HG02970 (cell line): ENCODE measurements around the gene SPATA20.

Source experiments
- ATAC-seq: cut with Tn5 transposase; IDR thresholded peaks from one replicate; pipeline ENCODE4 v1.9.1; 2021; ENCODE audit warnings: mild to moderate bottlenecking, moderate library complexity, moderate number of reproducible peaks; ENCODE audit not compliant: unreplicated experiment, low FRiP score

Gene SPATA20

DNA sequence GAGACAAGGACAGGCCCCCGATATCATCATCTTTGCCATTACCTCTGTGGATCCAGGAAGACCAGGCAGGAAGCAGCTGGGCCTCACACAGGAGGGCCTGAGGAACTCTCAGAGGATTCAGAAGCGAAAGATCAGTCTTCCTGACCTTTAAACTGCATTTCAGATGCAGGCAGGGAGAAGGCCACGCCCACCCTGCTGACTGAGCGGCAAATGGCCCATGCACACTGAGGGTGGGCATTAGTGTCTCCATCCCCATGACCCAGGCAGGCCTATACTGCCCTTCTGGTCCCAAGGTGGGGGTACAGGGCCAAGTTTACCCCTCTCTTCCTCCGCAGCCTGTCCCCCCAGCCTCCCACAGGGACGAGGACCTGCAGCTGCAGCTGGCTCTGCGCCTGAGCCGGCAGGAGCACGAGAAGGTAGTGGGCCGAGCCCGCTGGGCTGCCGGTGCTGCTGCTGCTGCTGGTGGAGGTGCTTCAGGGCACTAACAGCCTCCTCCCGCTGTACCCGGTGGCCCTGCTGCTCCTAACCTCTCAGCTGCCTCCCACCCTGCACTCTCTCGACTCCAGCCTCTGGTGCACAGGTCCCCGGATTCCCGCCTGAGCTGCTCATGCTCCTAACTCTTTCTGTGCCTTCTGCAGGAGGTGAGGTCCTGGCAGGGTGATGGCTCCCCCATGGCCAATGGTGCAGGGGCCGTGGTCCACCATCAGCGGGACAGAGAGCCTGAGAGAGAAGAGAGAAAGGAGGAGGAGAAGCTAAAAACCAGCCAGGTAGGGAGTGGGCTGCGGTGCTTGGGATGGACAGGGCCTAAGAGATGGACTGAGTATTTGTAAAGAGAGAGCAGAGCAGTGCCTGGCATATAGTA lies 8.2 kb upstream of the SPATA20 start:
- no peak for ATAC-seq

GRCh38 chr17:50539762-50540559 lies 7.0 kb upstream of the SPATA20 start:
- ATAC-seq, result no peak

- no peak for ATAC-seq
These were observed 6.2 kb upstream of the SPATA20 start for GRCh38 chr17:50540560-50541401.

DNA sequence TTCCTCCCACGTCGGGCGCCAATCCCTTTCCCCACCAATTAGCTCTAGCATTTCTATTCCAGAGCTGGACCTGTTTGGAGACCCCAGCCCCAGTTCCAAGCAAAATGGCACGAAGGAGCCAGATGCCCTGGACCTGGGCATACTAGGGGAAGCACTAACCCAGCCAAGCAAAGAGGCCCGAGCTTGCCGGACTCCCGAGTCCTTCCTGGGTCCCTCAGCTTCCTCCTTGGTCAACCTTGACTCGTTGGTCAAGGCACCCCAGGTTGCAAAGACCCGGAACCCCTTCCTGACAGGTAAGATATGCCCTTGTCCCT lies 5.6 kb upstream of the SPATA20 start:
- no peak for ATAC-seq

GRCh38 chr17:50541716-50542688 lies 5.0 kb upstream of the SPATA20 start:
- ATAC-seq, result peak; percentile 76

GRCh38 chr17:50542795-50543774 lies 3.9 kb upstream of the SPATA20 start:
- ATAC-seq, result no peak

DNA sequence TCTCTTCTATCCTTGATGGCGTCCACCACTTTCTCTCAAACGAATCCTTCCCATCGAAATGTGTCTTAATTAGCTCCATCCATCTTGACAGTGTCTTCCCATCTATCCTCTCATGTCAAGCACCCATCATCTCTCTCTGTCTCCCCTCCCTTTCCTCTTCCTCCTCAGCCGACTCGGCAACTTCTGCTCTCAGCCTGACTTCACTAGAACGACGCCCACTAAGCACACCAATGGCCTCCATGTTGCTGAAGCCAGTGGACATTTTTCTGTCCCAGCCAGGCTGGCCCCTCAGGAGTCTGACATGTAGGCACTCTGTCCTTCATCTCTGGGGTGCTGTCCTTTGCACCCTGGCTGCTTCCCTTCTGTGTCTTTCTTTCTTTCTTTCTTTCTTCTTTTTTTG lies 2.5 kb upstream of the SPATA20 start:
- no peak for ATAC-seq

DNA sequence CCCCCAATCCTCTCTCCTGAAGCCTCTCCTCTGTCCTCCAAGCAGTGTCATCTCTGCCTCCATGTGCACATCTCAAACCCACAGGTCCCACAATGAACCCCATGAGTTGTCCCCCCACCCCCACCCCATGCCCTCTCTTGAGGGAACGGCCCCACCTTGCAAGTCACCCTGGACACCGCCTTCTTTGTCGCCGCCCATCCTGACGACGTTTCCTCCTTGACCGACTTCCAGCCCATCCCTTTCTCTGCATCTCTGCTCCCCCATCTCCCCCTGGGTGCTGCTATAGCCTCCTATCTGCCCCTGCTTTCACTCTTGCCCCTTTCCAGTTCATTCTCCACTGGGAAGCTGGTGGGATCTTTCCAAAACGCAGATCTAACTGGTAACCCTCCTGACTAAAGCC lies 1.7 kb upstream of the SPATA20 start:
- no peak for ATAC-seq

GRCh38 chr17:50546701-50547034 lies 306 bp upstream of the SPATA20 start:
- no peak for ATAC-seq

DNA sequence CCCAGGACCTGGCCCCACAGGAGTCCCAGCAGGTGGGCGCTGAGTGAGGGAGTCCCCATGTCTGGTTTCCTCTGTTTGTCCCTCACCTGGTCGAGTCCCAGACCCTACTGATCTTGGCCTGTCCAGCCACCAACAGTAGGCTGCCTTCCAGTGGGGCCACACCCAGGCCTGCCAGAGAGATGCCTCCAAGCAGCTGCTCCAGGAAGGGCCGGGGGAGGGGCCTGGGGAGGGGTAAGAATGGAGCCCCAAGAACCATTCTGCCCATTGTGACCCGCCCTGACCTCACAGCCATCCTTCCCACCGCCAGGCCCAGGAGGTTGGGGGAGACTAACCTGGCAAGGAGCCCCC lies 736 bp downstream of the SPATA20 start:
- ATAC-seq, result no peak

DNA sequence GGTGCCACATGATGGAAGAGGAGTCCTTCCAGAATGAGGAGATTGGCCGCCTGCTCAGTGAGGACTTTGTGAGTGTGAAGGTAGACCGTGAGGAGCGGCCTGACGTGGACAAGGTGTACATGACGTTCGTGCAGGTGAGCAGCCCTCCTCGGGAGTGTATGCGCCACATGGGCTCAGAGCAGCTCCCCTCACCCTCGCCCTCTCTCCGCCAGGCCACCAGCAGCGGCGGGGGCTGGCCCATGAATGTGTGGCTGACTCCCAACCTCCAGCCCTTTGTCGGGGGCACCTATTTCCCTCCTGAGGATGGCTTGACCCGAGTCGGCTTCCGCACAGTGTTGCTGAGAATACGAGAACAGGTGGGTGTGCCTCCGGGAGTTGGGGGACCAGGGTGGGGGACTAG lies 1.9 kb downstream of the SPATA20 start:
- ATAC-seq, result no peak

GRCh38 chr17:50549256-50549941 lies 2.4 kb downstream of the SPATA20 start:
- no peak for ATAC-seq

DNA sequence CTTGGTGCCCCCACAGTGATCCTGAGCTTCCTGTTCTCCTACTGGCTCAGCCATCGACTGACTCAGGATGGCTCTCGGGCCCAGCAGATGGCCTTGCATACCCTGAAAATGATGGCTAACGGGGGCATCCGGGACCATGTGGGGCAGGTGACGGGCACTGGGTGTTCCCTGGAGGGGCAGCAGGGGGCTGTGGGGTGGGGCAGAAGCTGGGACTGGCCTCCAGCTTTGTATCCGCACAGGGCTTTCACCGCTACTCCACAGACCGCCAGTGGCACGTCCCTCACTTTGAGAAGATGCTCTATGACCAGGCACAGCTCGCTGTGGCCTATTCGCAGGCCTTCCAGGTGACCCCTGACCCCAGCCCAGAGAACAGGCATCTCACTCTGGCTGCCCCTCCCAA lies 3.0 kb downstream of the SPATA20 start:
- no peak for ATAC-seq

- no peak for ATAC-seq
These were observed 3.9 kb downstream of the SPATA20 start for GRCh38 chr17:50550661-50551432.

DNA sequence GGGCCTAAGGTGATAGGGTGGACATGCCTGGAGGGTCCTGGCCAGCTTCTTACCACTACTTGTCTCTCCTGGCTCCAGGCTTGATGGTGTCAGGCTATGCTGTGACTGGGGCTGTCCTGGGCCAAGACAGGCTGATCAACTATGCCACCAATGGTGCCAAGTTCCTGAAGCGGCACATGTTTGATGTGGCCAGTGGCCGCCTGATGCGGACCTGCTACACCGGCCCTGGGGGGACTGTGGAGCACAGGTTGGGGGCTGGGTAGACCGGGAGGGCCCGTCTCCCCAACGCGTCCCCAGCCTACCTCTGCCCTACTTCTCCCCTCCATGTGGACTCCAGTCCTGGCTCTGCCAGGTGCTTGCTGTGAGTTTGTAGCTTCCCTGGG lies 4.5 kb downstream of the SPATA20 start:
- ATAC-seq, result no peak

- ATAC-seq, result no peak
These were observed 4.9 kb downstream of the SPATA20 start for GRCh38 chr17:50551884-50552283.

DNA sequence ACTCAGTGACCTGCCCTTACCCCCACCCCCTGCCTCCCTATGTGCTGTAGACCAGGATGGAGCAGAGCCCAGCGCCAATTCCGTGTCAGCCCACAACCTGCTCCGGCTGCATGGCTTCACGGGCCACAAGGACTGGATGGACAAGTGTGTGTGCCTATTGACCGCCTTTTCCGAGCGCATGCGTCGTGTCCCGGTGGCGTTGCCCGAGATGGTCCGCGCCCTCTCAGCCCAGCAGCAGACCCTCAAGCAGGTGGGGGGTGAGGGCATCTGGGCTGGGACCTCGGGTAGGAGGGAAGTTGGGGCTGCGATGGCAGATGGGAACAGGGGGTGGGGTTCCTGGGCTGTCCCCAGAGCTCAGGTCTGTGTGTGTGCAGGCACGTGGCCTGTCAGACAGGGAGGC lies 7.2 kb downstream of the SPATA20 start:
- ATAC-seq, result no peak

- no peak for ATAC-seq
These were observed 9.8 kb downstream of the SPATA20 start for GRCh38 chr17:50556803-50557202.
